Gastroesophageal sphincter (tissue), 3 donors: ENCODE data around the gene TTLL5.

Source experiments
- CTCF ChIP-seq, 4 experiments: fragments of 200-600 bp in 2 of 4; fragments of 450-650 bp in 2 of 4; sonication (generic) in 1 of 4; IDR thresholded peaks; one replicate each; pipeline ENCODE4 v1.5.1; 2017 to 2019; ENCODE audit warnings: antibody characterized with exemption in 4 of 4, mild to moderate bottlenecking in 2 of 4, moderate library complexity in 2 of 4
- EP300 ChIP-seq: sonication (generic); formaldehyde crosslinking; IDR thresholded peaks from one replicate; pipeline ENCODE4 v1.6.1; 2017; ENCODE audit warnings: antibody characterized with exemption, mild to moderate bottlenecking
- POLR2AphosphoS5 ChIP-seq: sonication (generic); formaldehyde crosslinking; IDR thresholded peaks from one replicate; pipeline ENCODE4 v1.6.1; 2017; ENCODE audit warnings: antibody characterized with exemption

GRCh38 chr14:75619548-75619947 is 41.5 kb upstream of the TTLL5 start:
- TF ChIP-seq CTCF (IDR thresholded peaks at IDR 0.05) (no peak), EP300 (no peak), POLR2AphosphoS5 (no peak)
